ENCODE measurements around the gene LPAR3. TPM values are rescaled to one million over a fixed set of nuclear protein-coding genes. Genes with fewer than 3 reads are reported as not detected.

Gene LPAR3
- total RNA-seq, 1 donor from 2014 or later = 6.4 TPM

DNA sequence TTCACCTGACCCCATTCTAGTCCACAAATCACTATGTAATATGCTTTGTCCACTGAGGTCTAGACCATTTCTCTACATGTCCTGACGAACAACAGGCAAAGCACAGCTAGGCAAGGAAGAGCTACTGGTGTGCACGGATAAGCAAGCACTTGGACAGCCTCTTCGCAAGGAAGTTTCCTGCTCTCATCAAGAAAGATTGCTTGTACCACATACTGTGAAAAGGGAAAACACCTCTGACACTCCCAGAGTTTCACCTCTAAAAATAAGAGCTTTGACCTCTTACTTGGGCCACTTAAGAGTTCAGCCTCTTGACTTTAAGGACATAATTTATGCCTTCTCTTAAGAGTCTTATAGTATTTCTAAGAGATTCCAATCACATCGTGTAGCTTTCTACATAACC, 36.0 kb upstream of the LPAR3 start:
- Mint-ChIP-seq H3K36me3 (no peaks in the 10 kb centered on the region), H3K27me3 (peaks cover 6% of the 10 kb centered on the region), H3K4me3 (no peak overlapping the region), H3K4me1 (ENCODE audit: unreplicated experiment) (peaks cover 5% of the 10 kb centered on the region), H3K9me3 (no peaks in the 10 kb centered on the region), H3K27ac (no peak overlapping the region)
- TF ChIP-seq, protein P1, sequence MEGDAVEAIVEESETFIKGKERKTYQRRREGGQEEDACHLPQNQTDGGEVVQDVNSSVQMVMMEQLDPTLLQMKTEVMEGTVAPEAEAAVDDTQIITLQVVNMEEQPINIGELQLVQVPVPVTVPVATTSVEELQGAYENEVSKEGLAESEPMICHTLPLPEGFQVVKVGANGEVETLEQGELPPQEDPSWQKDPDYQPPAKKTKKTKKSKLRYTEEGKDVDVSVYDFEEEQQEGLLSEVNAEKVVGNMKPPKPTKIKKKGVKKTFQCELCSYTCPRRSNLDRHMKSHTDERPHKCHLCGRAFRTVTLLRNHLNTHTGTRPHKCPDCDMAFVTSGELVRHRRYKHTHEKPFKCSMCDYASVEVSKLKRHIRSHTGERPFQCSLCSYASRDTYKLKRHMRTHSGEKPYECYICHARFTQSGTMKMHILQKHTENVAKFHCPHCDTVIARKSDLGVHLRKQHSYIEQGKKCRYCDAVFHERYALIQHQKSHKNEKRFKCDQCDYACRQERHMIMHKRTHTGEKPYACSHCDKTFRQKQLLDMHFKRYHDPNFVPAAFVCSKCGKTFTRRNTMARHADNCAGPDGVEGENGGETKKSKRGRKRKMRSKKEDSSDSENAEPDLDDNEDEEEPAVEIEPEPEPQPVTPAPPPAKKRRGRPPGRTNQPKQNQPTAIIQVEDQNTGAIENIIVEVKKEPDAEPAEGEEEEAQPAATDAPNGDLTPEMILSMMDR (conservative IDR thresholded peaks at IDR 0.05) = no peak
- no peak for DNase-seq (ENCODE audit: extremely low spot score, unreplicated experiment)

DNA sequence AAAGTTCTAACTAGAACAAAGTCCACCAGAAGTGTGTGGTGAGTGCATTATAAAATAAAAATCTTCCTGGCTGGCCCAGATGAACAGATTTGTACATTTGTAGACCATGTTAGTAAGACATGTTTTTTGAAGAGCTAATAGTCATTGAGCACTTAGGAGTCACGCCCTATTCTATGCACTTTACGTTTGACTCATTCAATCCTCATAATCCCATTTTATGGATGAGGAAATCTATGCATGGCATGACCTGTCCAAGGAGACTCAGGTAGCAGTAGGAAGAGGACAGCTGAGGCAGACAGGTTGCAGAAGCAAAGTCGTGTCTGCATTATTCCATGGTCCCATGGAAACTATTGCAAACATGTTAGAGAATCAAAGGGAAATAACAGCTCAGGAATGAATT, 30.3 kb upstream of the LPAR3 start:
- Mint-ChIP-seq H3K27ac (no peak overlapping the region), H3K4me1 (ENCODE audit: unreplicated experiment) (peaks cover 10% of the 10 kb centered on the region), H3K36me3 (no peaks in the 10 kb centered on the region), H3K9me3 (no peaks in the 10 kb centered on the region), H3K4me3 (no peak overlapping the region), H3K27me3 (peaks cover 3% of the 10 kb centered on the region)
- TF ChIP-seq, protein P1 (conservative IDR thresholded peaks at IDR 0.05) = no peak
- DNase-seq (ENCODE audit: extremely low spot score, unreplicated experiment) = no peak

DNA sequence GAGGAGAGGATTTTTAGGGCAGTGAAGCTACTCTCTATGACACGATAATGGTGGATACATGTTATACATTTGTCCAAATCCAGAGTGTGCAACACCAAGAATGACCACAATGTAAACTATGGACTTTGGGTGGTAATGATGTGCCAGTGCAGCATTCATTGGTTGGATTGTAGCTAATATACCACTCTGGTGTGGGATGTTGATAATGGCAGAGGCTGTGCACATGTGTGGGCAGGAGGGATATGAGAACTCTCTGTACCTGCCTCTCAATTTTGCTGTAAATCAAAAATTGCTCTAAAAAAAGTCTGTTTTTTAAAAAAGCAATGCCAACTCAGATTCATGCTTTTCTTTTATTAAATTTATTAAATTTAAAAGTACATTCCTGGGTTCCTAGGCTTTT, 27.2 kb upstream of the LPAR3 start:
- DNase-seq (ENCODE audit: extremely low spot score, unreplicated experiment) = no peak
- Mint-ChIP-seq H3K36me3 (no peaks in the 10 kb centered on the region), H3K27me3 (no peaks in the 10 kb centered on the region), H3K4me1 (ENCODE audit: unreplicated experiment) (peaks cover 10% of the 10 kb centered on the region), H3K27ac (no peak overlapping the region), H3K9me3 (no peaks in the 10 kb centered on the region), H3K4me3 (no peak overlapping the region)
- TF ChIP-seq, protein P1 (conservative IDR thresholded peaks at IDR 0.05) = no peak

DNA sequence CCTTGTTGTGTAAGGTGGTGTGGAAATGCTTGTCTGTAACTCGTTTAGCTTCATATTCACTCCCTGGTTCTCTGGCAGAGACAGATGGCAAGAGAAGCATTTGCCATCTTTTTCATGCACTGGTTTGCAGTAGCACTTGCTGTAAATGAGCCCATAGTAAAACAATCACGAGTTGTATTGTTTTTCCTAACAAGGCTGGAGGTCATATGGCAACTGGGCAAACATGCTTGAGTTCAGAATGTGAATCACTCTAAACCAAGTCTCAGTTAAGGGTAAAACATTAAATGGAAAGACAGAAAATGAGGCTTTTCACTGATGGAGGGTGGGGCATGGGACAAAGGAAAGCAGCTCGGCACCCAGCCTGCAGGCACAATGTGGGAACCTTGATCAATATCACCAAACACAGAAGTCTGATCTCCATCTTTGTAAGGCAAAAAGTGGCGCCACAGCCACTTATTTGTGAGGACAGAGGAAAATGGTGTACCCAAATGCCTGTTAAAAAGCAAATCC, 26.5 kb upstream of the LPAR3 start:
- Mint-ChIP-seq H3K27me3 (no peaks in the 10 kb centered on the region), H3K27ac (no peak overlapping the region), H3K9me3 (no peaks in the 10 kb centered on the region), H3K4me1 (ENCODE audit: unreplicated experiment) (peaks cover 10% of the 10 kb centered on the region), H3K36me3 (no peaks in the 10 kb centered on the region), H3K4me3 (no peak overlapping the region)
- no peak for DNase-seq (ENCODE audit: extremely low spot score, unreplicated experiment)
- TF ChIP-seq, protein P1 (conservative IDR thresholded peaks at IDR 0.05) = no peak

DNA sequence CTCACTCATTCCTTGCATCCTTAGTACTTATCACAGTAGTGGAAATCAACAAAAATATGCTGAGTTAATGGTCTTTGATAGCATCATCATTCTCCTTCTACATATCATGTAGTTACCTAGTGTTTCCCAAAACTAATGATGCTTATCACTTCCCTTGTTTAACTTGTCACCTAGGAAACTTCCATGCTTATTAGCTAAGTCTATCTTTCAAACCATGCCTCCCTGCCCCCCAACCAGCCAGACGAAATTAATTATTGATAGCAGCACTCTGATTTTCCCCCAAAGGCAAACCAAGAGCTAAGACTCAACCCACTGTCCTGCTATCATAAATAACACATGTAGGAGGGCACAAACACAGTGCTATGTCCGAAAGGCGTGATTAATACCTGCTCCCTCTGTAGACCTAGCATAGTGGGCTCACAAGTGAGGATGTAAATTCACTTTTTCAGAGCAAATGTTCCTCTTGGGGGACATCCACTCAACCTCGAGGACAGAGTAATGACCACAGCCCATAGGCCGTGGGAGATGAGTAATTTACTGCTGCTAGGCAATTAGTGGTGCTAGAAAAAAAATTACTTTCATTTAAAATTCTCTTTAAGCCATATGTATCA, 25.8 kb upstream of the LPAR3 start:
- H3K9me3 Mint-ChIP-seq = no peaks in the 10 kb centered on the region
- no peak overlapping the region for H3K27ac Mint-ChIP-seq
- TF ChIP-seq, protein P1 (conservative IDR thresholded peaks at IDR 0.05) = no peak
- DNase-seq (ENCODE audit: extremely low spot score, unreplicated experiment) = no peak
- no peak overlapping the region for H3K4me3 Mint-ChIP-seq
- no peaks in the 10 kb centered on the region for H3K36me3 Mint-ChIP-seq
- H3K4me1 Mint-ChIP-seq (ENCODE audit: unreplicated experiment) = peaks cover 11% of the 10 kb centered on the region
- H3K27me3 Mint-ChIP-seq = no peaks in the 10 kb centered on the region

All from type B pancreatic cell (in vitro differentiated cells).